Measurements from ENCODE around the gene POC1A. TPM values are rescaled to one million over a fixed set of nuclear protein-coding genes. Genes with fewer than 3 reads are reported as not detected.
A peak's percentile ranks its signal among the peaks of the same experiment; 100 is the strongest.

Gene POC1A
- polyA plus RNA-seq, 1 of the 3 experiments (the other 2 are of a cell fraction), result 11.7 TPM

GRCh38 chr3:52072471-52072870 is 81.8 kb downstream of the POC1A start:
- H3K9ac ChIP-seq, result no peak overlapping the region
- H3K27ac ChIP-seq (ENCODE audit: low read depth in 2 of 2, low read length in 1 of 2), result peak overlapping the region in 1 of 2 experiments; percentile 100; a peak in 2 of 4 replicates
- H3F3A ChIP-seq (replicated peaks; ENCODE audit: insufficient read depth), result no peaks in the 10 kb centered on the region
- no peaks in the 10 kb centered on the region for H4K20me1 ChIP-seq (ENCODE audit: insufficient read depth)
- H3K4me1 ChIP-seq (ENCODE audit: control insufficient read depth in 1 of 2, insufficient read depth in 2 of 2, low read depth in 1 of 2, low read length in 1 of 2), result peaks cover 0 to 57% of the 10 kb centered on the region in 2 experiments; a peak in 2 of 4 replicates
- H3K79me2 ChIP-seq (ENCODE audit: insufficient read depth), result no peaks in the 10 kb centered on the region
- WGBS (ENCODE audit: low lambda C conversion rate), result 95% methylated on average over 7 of the region's 8 CpGs
- CTCF ChIA-PET, result interaction anchor here (1.1 to 1.8 kb wide), 6 partner anchors 13 to 70 kb away, joined by 3 to 9 read pairs (median 4); no protein-coding TSS in a partner anchor
- no peaks in the 10 kb centered on the region for H3K27me3 ChIP-seq (ENCODE audit: insufficient read depth)
- TF ChIP-seq FOSL2 (IDR thresholded peaks at IDR 0.05; ENCODE audit: borderline replicate concordance, low read depth) (no peak), YY1 (IDR thresholded peaks at IDR 0.05; ENCODE audit: low read depth) (no peak), CHD2 (IDR thresholded peaks at IDR 0.05; ENCODE audit: low read length, partially characterized antibody) (no peak), NRF1 (IDR thresholded peaks at IDR 0.05; ENCODE audit: low read depth, low read length) (no peak), USF1 (IDR thresholded peaks at IDR 0.05; ENCODE audit: borderline replicate concordance, low read depth) (no peak), MXI1 (IDR thresholded peaks at IDR 0.05; ENCODE audit: low read depth, low read length) (no peak), TAF1 (IDR thresholded peaks at IDR 0.05; ENCODE audit: borderline replicate concordance, low read depth, low read length) (no peak), POLR2AphosphoS5 (IDR thresholded peaks at IDR 0.05; ENCODE audit: low read depth, low read length) (no peak), TCF12 (IDR thresholded peaks at IDR 0.05) (no peak), NFIC (IDR thresholded peaks at IDR 0.05; ENCODE audit: borderline replicate concordance) (no peak), GABPA (IDR thresholded peaks at IDR 0.05; ENCODE audit: low read depth) (no peak), SIN3A (IDR thresholded peaks at IDR 0.05; ENCODE audit: borderline replicate concordance, low read depth, low read length) (no peak)
- TF ChIP-seq, protein P1, sequence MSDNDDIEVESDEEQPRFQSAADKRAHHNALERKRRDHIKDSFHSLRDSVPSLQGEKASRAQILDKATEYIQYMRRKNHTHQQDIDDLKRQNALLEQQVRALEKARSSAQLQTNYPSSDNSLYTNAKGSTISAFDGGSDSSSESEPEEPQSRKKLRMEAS (IDR thresholded peaks at IDR 0.05; ENCODE audit: low read depth), result no peak
- TF ChIP-seq, protein P2, sequence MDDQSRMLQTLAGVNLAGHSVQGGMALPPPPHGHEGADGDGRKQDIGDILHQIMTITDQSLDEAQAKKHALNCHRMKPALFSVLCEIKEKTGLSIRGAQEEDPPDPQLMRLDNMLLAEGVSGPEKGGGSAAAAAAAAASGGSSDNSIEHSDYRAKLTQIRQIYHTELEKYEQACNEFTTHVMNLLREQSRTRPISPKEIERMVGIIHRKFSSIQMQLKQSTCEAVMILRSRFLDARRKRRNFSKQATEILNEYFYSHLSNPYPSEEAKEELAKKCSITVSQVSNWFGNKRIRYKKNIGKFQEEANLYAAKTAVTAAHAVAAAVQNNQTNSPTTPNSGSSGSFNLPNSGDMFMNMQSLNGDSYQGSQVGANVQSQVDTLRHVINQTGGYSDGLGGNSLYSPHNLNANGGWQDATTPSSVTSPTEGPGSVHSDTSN (IDR thresholded peaks at IDR 0.05), result no peak
- no peak overlapping the region for H3K4me2 ChIP-seq
- H3K9me2 ChIP-seq, result no peaks in the 10 kb centered on the region
- POLR2A ChIA-PET, result no interaction called here
- peaks cover 0 to 3% of the 10 kb centered on the region in 2 experiments for H3K36me3 ChIP-seq (replicated peaks in 1 of 2; ENCODE audit: control insufficient read depth in 1 of 2, insufficient read depth in 2 of 2, low read length in 1 of 2)
- no peak for DNase-seq
- no peaks in the 10 kb centered on the region for H3K9me3 ChIP-seq
- no peak overlapping the region for H2AFZ ChIP-seq (ENCODE audit: low read depth)
- H3K4me3 ChIP-seq (ENCODE audit: low read depth in 2 of 2, low read length in 1 of 2), result no peak overlapping the region

- no peaks in the 10 kb centered on the region for H3K79me2 ChIP-seq (ENCODE audit: insufficient read depth)
- CTCF ChIA-PET, result interaction anchor here (1.1 to 1.8 kb wide), 7 partner anchors 12 to 70 kb away, joined by 3 to 9 read pairs (median 4); no protein-coding TSS in a partner anchor
- peaks cover 0 to 57% of the 10 kb centered on the region in 2 experiments; a peak in 2 of 4 replicates for H3K4me1 ChIP-seq (ENCODE audit: control insufficient read depth in 1 of 2, insufficient read depth in 2 of 2, low read depth in 1 of 2, low read length in 1 of 2)
- H3K27me3 ChIP-seq (ENCODE audit: insufficient read depth), result no peaks in the 10 kb centered on the region
- H3K4me2 ChIP-seq, result no peak overlapping the region
- H3K9me2 ChIP-seq, result no peaks in the 10 kb centered on the region
- H3F3A ChIP-seq (replicated peaks; ENCODE audit: insufficient read depth), result no peaks in the 10 kb centered on the region
- 90% methylated on average over 1 of the region's 5 CpGs for WGBS (ENCODE audit: low lambda C conversion rate)
- POLR2A ChIA-PET, result no interaction called here
- H3K4me3 ChIP-seq (ENCODE audit: low read depth in 2 of 2, low read length in 1 of 2), result no peak overlapping the region
- no peak for DNase-seq
- no peak overlapping the region for H3K9ac ChIP-seq
- no peak overlapping the region for H2AFZ ChIP-seq (ENCODE audit: low read depth)
- H4K20me1 ChIP-seq (ENCODE audit: insufficient read depth), result no peaks in the 10 kb centered on the region
- peaks cover 0 to 3% of the 10 kb centered on the region in 2 experiments for H3K36me3 ChIP-seq (replicated peaks in 1 of 2; ENCODE audit: control insufficient read depth in 1 of 2, insufficient read depth in 2 of 2, low read length in 1 of 2)
- H3K9me3 ChIP-seq, result no peaks in the 10 kb centered on the region
- H3K27ac ChIP-seq (ENCODE audit: low read depth in 2 of 2, low read length in 1 of 2), result peak overlapping the region in 1 of 2 experiments; percentile 100; a peak in 2 of 4 replicates
- TF ChIP-seq EP300 (IDR thresholded peaks at IDR 0.05; ENCODE audit: borderline replicate concordance in 1 of 2, low read depth in 1 of 2, low read length in 1 of 2), result no peak
- TF ChIP-seq, protein P1 (IDR thresholded peaks at IDR 0.05; ENCODE audit: low read depth), result no peak
- no peak for TF ChIP-seq TAF1 (IDR thresholded peaks at IDR 0.05; ENCODE audit: borderline replicate concordance, low read depth, low read length)
- no peak for TF ChIP-seq FOSL2 (IDR thresholded peaks at IDR 0.05; ENCODE audit: borderline replicate concordance, low read depth)
- no peak for TF ChIP-seq EZH2phosphoT487 (IDR thresholded peaks at IDR 0.05; ENCODE audit: borderline replicate concordance, low read depth)
- TF ChIP-seq YY1 (IDR thresholded peaks at IDR 0.05; ENCODE audit: low read depth), result no peak
- no peak for TF ChIP-seq MXI1 (IDR thresholded peaks at IDR 0.05; ENCODE audit: low read depth, low read length)
- no peak for TF ChIP-seq CTCF (IDR thresholded peaks at IDR 0.05)
- TF ChIP-seq IRF3 (IDR thresholded peaks at IDR 0.05; ENCODE audit: low read depth, low read length), result no peak
- no peak for TF ChIP-seq ELF1 (IDR thresholded peaks at IDR 0.05)
- no peak for TF ChIP-seq TCF12 (IDR thresholded peaks at IDR 0.05)
- no peak for TF ChIP-seq RAD21 (IDR thresholded peaks at IDR 0.05; ENCODE audit: low read length)
Observed at GRCh38 chr3:52072020-52072419, 82.2 kb downstream of the POC1A start.
